Neural cell (in vitro differentiated cells): ENCODE data around the gene ZNHIT3. TPM values are rescaled to one million over a fixed set of nuclear protein-coding genes. Genes with fewer than 3 reads are reported as not detected.

Experiments
- H2AFZ ChIP-seq: fragments of 200-600, 300-800 bp; sonication (generic), shearing (Covaris generic); 2 replicates; pipeline ENCODE4 v1.6.0; 2014; ENCODE audit warnings: low read depth, mild to moderate bottlenecking, antibody characterized with exemption, low read length, moderate library complexity
- H3F3A ChIP-seq: fragments of 200-600 bp; shearing (Covaris generic); 2 replicates; pipeline ENCODE4 v1.6.1; 2016; ENCODE audit warnings: mild to moderate bottlenecking, moderate library complexity, mixed read lengths, antibody characterized with exemption, low read length; ENCODE audit not compliant: insufficient read depth, poor library complexity, severe bottlenecking
- H3K27ac ChIP-seq: fragments of 200-600, 300-800 bp; sonication (generic), shearing (Covaris generic); 2 replicates; pipeline ENCODE4 v1.5.1; 2014; ENCODE audit warnings: mild to moderate bottlenecking, low read length, moderate library complexity
- H3K27me3 ChIP-seq: fragments of 300-800, 200-600 bp; sonication (generic), shearing (Covaris generic); 2 replicates; pipeline ENCODE4 v1.6.0; 2014; ENCODE audit warnings: mild to moderate bottlenecking, low read depth, low read length, moderate library complexity; ENCODE audit not compliant: insufficient read depth
- H3K36me3 ChIP-seq: fragments of 300-800, 200-600 bp; sonication (generic), shearing (Covaris generic); 2 replicates; pipeline ENCODE4 v1.5.1; 2014; ENCODE audit warnings: mild to moderate bottlenecking, antibody characterized with exemption, low read length, moderate library complexity; ENCODE audit not compliant: insufficient read depth
- H3K4me2 ChIP-seq: fragments of 300-800, 200-600 bp; sonication (generic), shearing (Covaris generic); 2 replicates; pipeline ENCODE4 v1.6.0; 2014; ENCODE audit warnings: mild to moderate bottlenecking, low read length
- H3K4me3 ChIP-seq: fragments of 300-800, 200-600 bp; sonication (generic), shearing (Covaris generic); 2 replicates; pipeline ENCODE4 v1.5.1; 2014; ENCODE audit warnings: mild to moderate bottlenecking, low read length, moderate library complexity
- H3K79me2 ChIP-seq: fragments of 200-600 bp; shearing (Covaris generic); replicated peaks from 2 replicates; pipeline ENCODE4 v1.6.0; 2014; ENCODE audit warnings: mild to moderate bottlenecking, low read length, moderate library complexity; ENCODE audit not compliant: insufficient read depth
- H3K9ac ChIP-seq: fragments of 300-800, 200-600 bp; sonication (generic), shearing (Covaris generic); 2 replicates; pipeline ENCODE4 v1.6.1; 2016; ENCODE audit warnings: mild to moderate bottlenecking, low read length, mixed read lengths
- H3K9me2 ChIP-seq: fragments of 200-600 bp; shearing (Covaris generic); 2 replicates; pipeline ENCODE4 v1.6.1; 2016; ENCODE audit warnings: mild to moderate bottlenecking, low read length, mixed read lengths; ENCODE audit not compliant: insufficient read depth
- H3K9me3 ChIP-seq: fragments of 200-600, 300-800 bp; sonication (generic), shearing (Covaris generic); 2 replicates; pipeline ENCODE4 v1.6.1; 2016; ENCODE audit warnings: mild to moderate bottlenecking, mixed run types, low read length, moderate library complexity, mixed read lengths
- H4K20me1 ChIP-seq: fragments of 200-600 bp; shearing (Covaris generic); 2 replicates; pipeline ENCODE4 v1.6.1; 2016; ENCODE audit warnings: mild to moderate bottlenecking, mixed run types; ENCODE audit not compliant: insufficient read depth
- EP300 ChIP-seq: fragments of 450-650 bp; conservative IDR thresholded peaks from 2 replicates; pipeline ENCODE4 v1.6.1; 2014; ENCODE audit warnings: antibody characterized with exemption, mild to moderate bottlenecking, moderate library complexity; ENCODE audit not compliant: poor library complexity, severe bottlenecking
- EZH2 ChIP-seq: fragments of 200-600, 300-800 bp; shearing (Covaris generic), sonication (generic); IDR thresholded peaks from 2 replicates; pipeline ENCODE4 v1.6.1; 2014; ENCODE audit warnings: antibody characterized with exemption, low read length, borderline replicate concordance, mild to moderate bottlenecking; ENCODE audit not compliant: insufficient read depth, poor library complexity, severe bottlenecking
- MXI1 ChIP-seq: fragments of 450-650 bp; conservative IDR thresholded peaks from 2 replicates; pipeline ENCODE4 v1.6.1; 2014; ENCODE audit warnings: antibody characterized with exemption, mild to moderate bottlenecking; ENCODE audit not compliant: poor library complexity, severe bottlenecking
- POLR2AphosphoS5 ChIP-seq: IDR thresholded peaks from 2 replicates; pipeline ENCODE4 v1.6.1; 2012
- RAD21 ChIP-seq: fragments of 450-650 bp; conservative IDR thresholded peaks from 2 replicates; pipeline ENCODE4 v1.6.1; 2014; ENCODE audit warnings: antibody characterized with exemption, mild to moderate bottlenecking, moderate library complexity
- SMC3 ChIP-seq: fragments of 450-650 bp; conservative IDR thresholded peaks from 2 replicates; pipeline ENCODE4 v1.6.1; 2014; ENCODE audit warnings: antibody characterized with exemption, mild to moderate bottlenecking, moderate library complexity; ENCODE audit not compliant: poor library complexity
- TAF1 ChIP-seq: IDR thresholded peaks from 2 replicates; pipeline ENCODE4 v1.6.1; 2012; ENCODE audit warnings: low read depth
- polyA plus RNA-seq: library from polyadenylated mRNA; depleted of rRNA; stranded (reverse); fragments of >200 nt; gene quantifications from 2 replicates; pipeline ENCODE4 v1.2.3, GENCODE V29; 2014
- TF ChIP-seq, protein P1 (sequence below): fragments of 450-650 bp; IDR thresholded peaks from 2 replicates; pipeline ENCODE4 v1.5.1; 2014; ENCODE audit warnings: antibody characterized with exemption, mild to moderate bottlenecking, moderate library complexity; ENCODE audit not compliant: poor library complexity, severe bottlenecking
- TF ChIP-seq, protein P2 (sequence below): IDR thresholded peaks from 2 replicates; pipeline ENCODE4 v1.6.1; 2012; ENCODE audit warnings: borderline replicate concordance

The ZNHIT3 gene
- polyA plus RNA-seq, 1 donor from 2014 or later, result 226 TPM

GRCh38 chr17:36509272-36509985 is 22.9 kb downstream of the ZNHIT3 start:
- Histone ChIP-seq H3K9me2 (no peaks in the 10 kb centered on the region), H3K79me2 (no peaks in the 10 kb centered on the region), H3K27ac (no peak overlapping the region), H3K9me3 (no peaks in the 10 kb centered on the region), H4K20me1 (no peaks in the 10 kb centered on the region), H3K4me3 (no peak overlapping the region), H3K9ac (no peak overlapping the region), H3K36me3 (no peaks in the 10 kb centered on the region), H3K27me3 (no peaks in the 10 kb centered on the region), H3F3A (no peaks in the 10 kb centered on the region), H3K4me2 (no peak overlapping the region), H2AFZ (no peak overlapping the region)
- TF ChIP-seq, protein P1, sequence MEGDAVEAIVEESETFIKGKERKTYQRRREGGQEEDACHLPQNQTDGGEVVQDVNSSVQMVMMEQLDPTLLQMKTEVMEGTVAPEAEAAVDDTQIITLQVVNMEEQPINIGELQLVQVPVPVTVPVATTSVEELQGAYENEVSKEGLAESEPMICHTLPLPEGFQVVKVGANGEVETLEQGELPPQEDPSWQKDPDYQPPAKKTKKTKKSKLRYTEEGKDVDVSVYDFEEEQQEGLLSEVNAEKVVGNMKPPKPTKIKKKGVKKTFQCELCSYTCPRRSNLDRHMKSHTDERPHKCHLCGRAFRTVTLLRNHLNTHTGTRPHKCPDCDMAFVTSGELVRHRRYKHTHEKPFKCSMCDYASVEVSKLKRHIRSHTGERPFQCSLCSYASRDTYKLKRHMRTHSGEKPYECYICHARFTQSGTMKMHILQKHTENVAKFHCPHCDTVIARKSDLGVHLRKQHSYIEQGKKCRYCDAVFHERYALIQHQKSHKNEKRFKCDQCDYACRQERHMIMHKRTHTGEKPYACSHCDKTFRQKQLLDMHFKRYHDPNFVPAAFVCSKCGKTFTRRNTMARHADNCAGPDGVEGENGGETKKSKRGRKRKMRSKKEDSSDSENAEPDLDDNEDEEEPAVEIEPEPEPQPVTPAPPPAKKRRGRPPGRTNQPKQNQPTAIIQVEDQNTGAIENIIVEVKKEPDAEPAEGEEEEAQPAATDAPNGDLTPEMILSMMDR, result no peak
- no peak for TF ChIP-seq TAF1

DNA sequence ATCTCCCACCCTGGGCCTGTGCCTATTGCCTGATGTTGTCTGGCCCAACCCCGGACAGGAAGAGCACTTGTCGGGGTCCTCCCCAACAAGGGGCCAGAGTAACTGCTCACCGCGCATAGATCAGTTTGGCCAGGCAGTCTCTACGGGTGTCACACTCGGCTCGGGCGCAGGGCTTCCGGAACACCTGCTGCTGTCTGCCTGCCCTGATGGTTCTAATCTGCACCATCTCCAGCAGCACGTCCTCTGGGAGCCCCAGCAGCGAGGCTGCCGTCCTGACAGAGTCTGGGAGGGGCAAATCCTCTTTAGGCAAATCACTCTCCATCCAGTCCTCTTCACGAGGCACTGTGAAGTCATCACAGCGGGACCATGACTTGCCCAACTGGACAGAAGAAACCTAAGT is 24.2 kb downstream of the ZNHIT3 start:
- no peaks in the 10 kb centered on the region for H4K20me1 ChIP-seq
- no peaks in the 10 kb centered on the region for H3K79me2 ChIP-seq
- TF ChIP-seq, protein P2, sequence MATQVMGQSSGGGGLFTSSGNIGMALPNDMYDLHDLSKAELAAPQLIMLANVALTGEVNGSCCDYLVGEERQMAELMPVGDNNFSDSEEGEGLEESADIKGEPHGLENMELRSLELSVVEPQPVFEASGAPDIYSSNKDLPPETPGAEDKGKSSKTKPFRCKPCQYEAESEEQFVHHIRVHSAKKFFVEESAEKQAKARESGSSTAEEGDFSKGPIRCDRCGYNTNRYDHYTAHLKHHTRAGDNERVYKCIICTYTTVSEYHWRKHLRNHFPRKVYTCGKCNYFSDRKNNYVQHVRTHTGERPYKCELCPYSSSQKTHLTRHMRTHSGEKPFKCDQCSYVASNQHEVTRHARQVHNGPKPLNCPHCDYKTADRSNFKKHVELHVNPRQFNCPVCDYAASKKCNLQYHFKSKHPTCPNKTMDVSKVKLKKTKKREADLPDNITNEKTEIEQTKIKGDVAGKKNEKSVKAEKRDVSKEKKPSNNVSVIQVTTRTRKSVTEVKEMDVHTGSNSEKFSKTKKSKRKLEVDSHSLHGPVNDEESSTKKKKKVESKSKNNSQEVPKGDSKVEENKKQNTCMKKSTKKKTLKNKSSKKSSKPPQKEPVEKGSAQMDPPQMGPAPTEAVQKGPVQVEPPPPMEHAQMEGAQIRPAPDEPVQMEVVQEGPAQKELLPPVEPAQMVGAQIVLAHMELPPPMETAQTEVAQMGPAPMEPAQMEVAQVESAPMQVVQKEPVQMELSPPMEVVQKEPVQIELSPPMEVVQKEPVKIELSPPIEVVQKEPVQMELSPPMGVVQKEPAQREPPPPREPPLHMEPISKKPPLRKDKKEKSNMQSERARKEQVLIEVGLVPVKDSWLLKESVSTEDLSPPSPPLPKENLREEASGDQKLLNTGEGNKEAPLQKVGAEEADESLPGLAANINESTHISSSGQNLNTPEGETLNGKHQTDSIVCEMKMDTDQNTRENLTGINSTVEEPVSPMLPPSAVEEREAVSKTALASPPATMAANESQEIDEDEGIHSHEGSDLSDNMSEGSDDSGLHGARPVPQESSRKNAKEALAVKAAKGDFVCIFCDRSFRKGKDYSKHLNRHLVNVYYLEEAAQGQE, result no peak
- TF ChIP-seq RAD21, result no peak
- TF ChIP-seq EP300, result no peak
- no peak for TF ChIP-seq SMC3
- no peak for TF ChIP-seq EZH2
- H3K9me2 ChIP-seq, result no peaks in the 10 kb centered on the region
- H3K9ac ChIP-seq, result no peak overlapping the region
- no peaks in the 10 kb centered on the region for H3K9me3 ChIP-seq
- H3K4me3 ChIP-seq, result no peak overlapping the region
- H2AFZ ChIP-seq, result no peak overlapping the region
- no peak overlapping the region for H3K27ac ChIP-seq
- H3K27me3 ChIP-seq, result no peaks in the 10 kb centered on the region
- no peaks in the 10 kb centered on the region for H3F3A ChIP-seq
- no peak overlapping the region for H3K4me2 ChIP-seq
- no peaks in the 10 kb centered on the region for H3K36me3 ChIP-seq

DNA sequence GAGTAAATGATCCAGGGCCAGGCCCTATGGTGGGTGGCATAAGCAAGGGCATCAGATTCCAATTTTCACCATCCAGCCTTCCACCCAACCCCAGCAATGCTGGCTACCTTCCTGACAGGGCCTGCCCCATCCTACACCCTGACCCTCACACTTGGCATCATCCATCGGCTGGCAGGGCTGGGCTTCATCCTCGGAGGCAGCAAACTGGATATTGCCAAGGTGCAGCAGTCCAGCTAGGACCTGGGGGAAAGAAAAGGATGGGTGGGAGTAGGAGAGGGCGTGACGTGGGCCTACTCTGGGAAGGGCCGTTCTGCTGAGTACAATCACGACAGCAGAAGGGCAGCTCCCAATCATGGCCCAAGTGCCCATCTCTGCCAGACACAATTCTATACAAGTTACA is 24.7 kb downstream of the ZNHIT3 start:
- H3K27ac ChIP-seq, result no peak overlapping the region
- no peaks in the 10 kb centered on the region for H3K79me2 ChIP-seq
- H3K4me2 ChIP-seq, result no peak overlapping the region
- no peaks in the 10 kb centered on the region for H3K36me3 ChIP-seq
- H3K9ac ChIP-seq, result no peak overlapping the region
- H4K20me1 ChIP-seq, result no peaks in the 10 kb centered on the region
- H3F3A ChIP-seq, result no peaks in the 10 kb centered on the region
- no peak overlapping the region for H2AFZ ChIP-seq
- no peaks in the 10 kb centered on the region for H3K9me3 ChIP-seq
- no peak overlapping the region for H3K4me3 ChIP-seq
- TF ChIP-seq EP300 (no peak), EZH2 (no peak), SMC3 (no peak), RAD21 (no peak), MXI1 (no peak), POLR2AphosphoS5 (no peak)
- no peaks in the 10 kb centered on the region for H3K27me3 ChIP-seq
- no peaks in the 10 kb centered on the region for H3K9me2 ChIP-seq
